Lung (tissue), 12 donors: ENCODE data around the gene FLOT1. TPM values are rescaled to one million over a fixed set of nuclear protein-coding genes. Genes with fewer than 3 reads are reported as not detected.
"Not testable (repeated sequence)": the region's sequence is repeated elsewhere in the genome, so short reads cannot be mapped to it uniquely, and the experiment has no call there.

Experiments
- ATAC-seq: fragments of 200-7000 bp; cut with Tn5 transposase; one replicate; pipeline ENCODE4 v1.9.1; 2020; ENCODE audit warnings: moderate number of reproducible peaks; ENCODE audit not compliant: insufficient read depth, low FRiP score
- DNase-seq, 3 donors: peaks; one replicate each; pipeline ENCODE4 v3.0.0-alpha.2; 2013 to 2017
- H3K27ac ChIP-seq, 2 donors: one replicate each; pipeline ENCODE4 v1.5.1; 2013; ENCODE audit warnings: mild to moderate bottlenecking in 2 of 2, moderate library complexity in 2 of 2, control low read depth in 1 of 2, inconsistent platforms in 1 of 2, low read depth in 1 of 2, low read length in 1 of 2
- H3K27me3 ChIP-seq, 3 donors: one replicate each; pipeline ENCODE4 v1.5.1; 2013; ENCODE audit warnings: low read length in 2 of 3; ENCODE audit not compliant: control insufficient read depth in 3 of 3, insufficient read depth in 3 of 3
- H3K36me3 ChIP-seq, 4 donors: one replicate each; pipeline ENCODE4 v1.5.1; 2013; ENCODE audit warnings: low read length in 4 of 4, mild to moderate bottlenecking in 1 of 4, moderate library complexity in 1 of 4; ENCODE audit not compliant: control insufficient read depth in 4 of 4, insufficient read depth in 4 of 4
- H3K4me1 ChIP-seq, 5 donors: one replicate each; pipeline ENCODE4 v1.5.1; 2013; ENCODE audit warnings: low read length in 5 of 5, mild to moderate bottlenecking in 2 of 5, moderate library complexity in 1 of 5; ENCODE audit not compliant: control insufficient read depth in 5 of 5, insufficient read depth in 5 of 5
- H3K4me3 ChIP-seq: one replicate; pipeline ENCODE4 v1.5.1; 2013; ENCODE audit warnings: mild to moderate bottlenecking, control low read depth, moderate library complexity
- H3K9ac ChIP-seq, 2 donors: one replicate each; pipeline ENCODE4 v1.5.1; 2013; ENCODE audit warnings: low read length in 2 of 2, control low read depth in 1 of 2; ENCODE audit not compliant: insufficient read depth in 1 of 2
- H3K9me3 ChIP-seq, 4 donors: one replicate each; pipeline ENCODE4 v1.5.1; 2013; ENCODE audit warnings: low read length in 3 of 4, mild to moderate bottlenecking in 1 of 4, moderate library complexity in 1 of 4; ENCODE audit not compliant: control insufficient read depth in 4 of 4, insufficient read depth in 3 of 4
- CTCF ChIP-seq: IDR thresholded peaks from 2 replicates; pipeline ENCODE4 v1.5.1; 2012; ENCODE audit warnings: mild to moderate bottlenecking; ENCODE audit errors: control extremely low read depth, extremely low read depth
- WGBS, 2 donors: extraction: QIAGEN DNeasy Blood & Tissue Kit; methylation state at CpG; one replicate each; pipeline ENCODE4 v1.1.7; 2013; 5-methylcytosine and 5-hydroxymethylcytosine counted together
- polyA plus RNA-seq, 2 donors: library from polyadenylated mRNA; stranded (reverse); fragments of 200-250 nt; gene quantifications; one replicate each; pipeline ENCODE4 v1.2.1, GENCODE V29; 2013
- total RNA-seq, 2 donors: library from RNA; depleted of rRNA in 1 of 2; stranded (reverse); fragments of >200 nt in 1 of 2; gene quantifications; one replicate each; pipeline ENCODE4 v1.2.1, GENCODE V29; 2014 to 2021
- donor health status: control.
- donor health status: control.
- donor health status: Bipolar disorder and iron deficiency.
- donor health status: healthy.
- donor health status: DM: yes; HTN: yes; CAD: no.

The FLOT1 gene
- total and polyA plus RNA-seq, 4 donors, result 88.0 to 474 (median 188) TPM

- no peak for ATAC-seq
- H3K4me1 ChIP-seq, result peaks cover 4 to 45% (median 9%) of the 10 kb centered on the region in 5 donors
- no peak for TF ChIP-seq CTCF
Measured at GRCh38 chr6:30720738-30721197, 21.7 kb downstream of the FLOT1 start.

GRCh38 chr6:30719791-30720737 lies 22.4 kb downstream of the FLOT1 start, which contains the start of gene TUBB:
Gene TUBB (plus strand): TSS chr6:30720352. CDS start chr6:30720507, 155 bp downstream.
- DNase-seq (peak; percentile 98 to 99 (median 99)), ATAC-seq (peak; percentile 62)
- H3K9ac ChIP-seq, result peak within 1 kb of the TSS; percentile 99
- H3K36me3 ChIP-seq, result peaks cover 6 to 40% (median 19%) of the 10 kb centered on the region in 4 donors
- H3K4me3 ChIP-seq, result peak within 1 kb of the TSS; percentile 58
- WGBS, 2 donors, result 0 to 1% methylated on average over 38 of the region's 38 CpGs
- H3K9me3 ChIP-seq, result no peaks in the 10 kb centered on the region
- no peaks in the 10 kb centered on the region for H3K27me3 ChIP-seq
- TF ChIP-seq CTCF, result no peak
- H3K4me1 ChIP-seq, result peaks cover 4 to 43% (median 9%) of the 10 kb centered on the region in 5 donors
- H3K27ac ChIP-seq, result peak within 1 kb of the TSS; percentile 94 to 95

More at GRCh38 chr6:30720738-30721197, 21.7 kb downstream of the FLOT1 start:
- peaks cover 6 to 44% (median 24%) of the 10 kb centered on the region in 4 donors for H3K36me3 ChIP-seq
- 0 to 1% methylated on average over 29 of the region's 29 CpGs for WGBS, 2 donors
- H3K9ac ChIP-seq, result peak overlapping the region; percentile 99
- no peaks in the 10 kb centered on the region for H3K27me3 ChIP-seq
- peak overlapping the region; percentile 94 to 95 for H3K27ac ChIP-seq
- H3K4me3 ChIP-seq, result peak overlapping the region; percentile 58
- no peaks in the 10 kb centered on the region for H3K9me3 ChIP-seq
- peak; percentile 80 to 82 (median 81) for DNase-seq

- H3K9me3 ChIP-seq, result no peaks in the 10 kb centered on the region
- H3K27ac ChIP-seq, result peak overlapping the region; percentile 89 to 95
- H3K9ac ChIP-seq, result peak overlapping the region; percentile 78 to 85
- TF ChIP-seq CTCF, result no peak
- H3K27me3 ChIP-seq, result no peaks in the 10 kb centered on the region
- peak overlapping the region; percentile 24 for H3K4me3 ChIP-seq
- DNase-seq (no peak), ATAC-seq (no peak)
- peaks cover 4 to 40% (median 9%) of the 10 kb centered on the region in 5 donors for H3K4me1 ChIP-seq
- 17 to 20% methylated on average over 8 of the region's 8 CpGs for WGBS, 2 donors
- H3K36me3 ChIP-seq, result peaks cover 6 to 39% (median 17%) of the 10 kb centered on the region in 4 donors
Measured at GRCh38 chr6:30719356-30719755, 23.1 kb downstream of the FLOT1 start.

- Histone ChIP-seq H3K9ac (peak overlapping the region in 1 of 2 donors; percentile 97), H3K27ac (peak overlapping the region; percentile 87 to 88), H3K36me3 (peaks cover 4 to 30% (median 17%) of the 10 kb centered on the region in 4 donors), H3K4me1 (peaks cover 3 to 33% (median 5%) of the 10 kb centered on the region in 5 donors)
- H3K27me3 ChIP-seq, H3K4me3 ChIP-seq, H3K9me3 ChIP-seq, ATAC-seq, DNase-seq: not testable (repeated sequence)
- WGBS, 2 donors, result 78 to 80% methylated on average over 37 of the region's 37 CpGs
Measured at GRCh38 chr6:30717845-30718720, 24.4 kb downstream of the FLOT1 start.
